ENCODE results near the gene IL5RA.
A peak's percentile ranks its signal among the peaks of the same experiment; 100 is the strongest.

IL5RA gene

DNA sequence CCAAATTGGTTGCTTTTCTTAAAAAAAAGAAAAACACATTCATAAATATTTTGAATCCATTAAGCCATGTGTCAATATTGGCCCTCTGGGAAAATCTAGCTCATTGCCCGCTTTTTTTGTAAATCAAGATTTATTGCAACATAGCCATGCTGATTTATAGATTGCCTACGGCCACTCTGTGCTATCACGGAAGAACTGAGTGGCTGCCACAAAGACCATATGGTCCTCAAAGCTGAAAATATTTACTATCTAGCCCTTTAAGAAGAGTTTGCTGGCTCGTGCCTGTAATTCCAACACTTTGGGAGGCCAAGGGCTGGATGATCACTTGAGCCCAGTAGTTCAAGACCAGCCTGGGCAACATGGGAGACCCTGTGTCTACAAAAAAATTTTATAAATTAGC lies 45.9 kb downstream of the IL5RA start:
- DNase-seq, result no peak

DNA sequence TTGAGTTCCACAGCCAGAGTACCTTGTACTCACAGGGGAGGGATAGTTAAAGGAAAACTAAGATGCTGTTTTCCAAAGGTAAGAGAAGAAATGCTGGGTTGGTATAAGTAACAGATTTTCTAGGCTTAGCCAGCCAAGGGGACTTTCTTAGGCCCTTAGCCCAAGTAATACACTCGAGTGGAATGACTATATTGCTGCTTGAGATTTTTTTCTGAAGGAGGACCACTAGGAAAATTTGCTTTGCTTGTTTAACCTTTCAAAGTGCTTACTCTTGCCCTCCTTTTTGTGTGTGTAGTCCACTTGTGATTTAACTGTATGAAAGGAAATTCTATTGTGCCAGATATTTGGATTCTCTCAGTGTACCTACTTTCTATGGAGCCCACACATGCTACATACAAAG lies 50.5 kb downstream of the IL5RA start:
- no peak for DNase-seq

DNA sequence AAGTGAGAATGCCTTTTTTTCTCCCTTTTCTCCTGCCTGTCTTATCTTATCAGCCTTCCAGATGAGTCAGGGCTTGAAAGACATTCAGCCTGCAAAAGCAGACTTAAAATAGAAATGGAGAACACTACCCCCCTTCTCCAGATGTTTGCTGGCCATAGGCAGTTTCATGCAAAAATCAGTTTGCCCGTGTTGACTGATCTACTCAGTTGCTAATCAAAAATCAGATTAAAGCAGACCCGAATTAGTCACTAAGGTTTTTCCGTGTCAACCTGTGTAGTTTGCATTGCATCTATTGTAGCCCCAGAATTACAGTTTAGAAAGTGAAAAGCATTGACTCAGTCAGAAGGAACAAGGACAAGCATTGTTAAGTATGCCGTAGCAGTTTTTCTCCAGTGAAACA lies 56.2 kb downstream of the IL5RA start:
- no peak for DNase-seq

DNA sequence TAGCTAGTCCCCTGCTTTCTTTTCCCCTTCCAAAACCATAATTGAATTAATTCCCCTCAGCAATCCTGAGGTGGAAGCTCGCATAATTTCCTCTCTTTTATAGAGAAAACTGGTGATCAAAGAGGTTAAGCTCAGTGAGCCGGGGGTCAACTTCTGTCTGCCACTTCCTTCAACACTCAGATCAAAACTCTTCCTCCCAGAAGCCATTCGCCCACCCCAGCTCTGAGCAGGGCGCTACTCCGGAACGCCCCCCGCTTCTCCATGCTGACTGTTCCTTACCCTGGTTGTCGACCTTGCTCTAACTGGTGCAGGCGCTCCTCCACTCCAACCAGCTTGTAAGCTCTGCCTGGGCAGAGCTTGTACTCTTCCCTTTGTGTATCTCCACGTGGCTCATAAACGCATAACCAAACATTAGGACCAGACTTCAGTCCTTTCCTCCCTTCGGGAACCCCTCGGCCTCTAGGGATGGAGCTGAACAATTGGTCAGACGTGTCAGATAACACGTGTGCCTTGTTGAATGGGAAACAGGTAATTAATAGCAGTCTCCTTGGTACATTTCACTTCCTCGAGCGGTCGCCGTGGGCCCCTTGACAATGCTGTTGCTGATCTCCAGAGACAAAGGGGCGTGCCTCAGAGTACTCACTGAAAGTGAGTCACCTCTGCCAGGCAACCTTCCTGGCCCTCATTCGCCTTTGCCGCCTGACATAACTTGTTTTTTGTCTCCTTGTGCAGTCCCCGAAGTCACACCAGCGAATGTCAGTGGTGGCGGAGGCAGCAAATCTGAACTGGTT lies 71.8 kb downstream of the IL5RA start:
- DNase-seq, result no peak

DNA sequence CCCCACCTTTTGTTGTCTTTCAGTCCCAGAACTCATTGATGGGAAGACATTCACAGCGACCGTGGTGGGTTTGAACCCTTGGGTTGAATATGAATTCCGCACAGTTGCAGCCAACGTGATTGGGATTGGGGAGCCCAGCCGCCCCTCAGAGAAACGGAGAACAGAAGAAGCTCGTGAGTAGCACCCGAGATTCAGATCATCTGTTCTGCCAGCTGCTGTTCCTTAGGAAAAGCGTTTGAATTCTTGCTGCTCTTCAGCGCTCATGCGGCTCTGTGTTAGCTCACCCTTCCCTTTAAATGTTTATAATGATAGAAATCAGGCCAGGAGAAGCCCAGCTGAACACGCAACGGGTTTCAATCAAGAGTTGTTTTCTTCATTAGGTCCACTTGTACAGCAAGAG lies 73.0 kb downstream of the IL5RA start:
- no peak for DNase-seq

DNA sequence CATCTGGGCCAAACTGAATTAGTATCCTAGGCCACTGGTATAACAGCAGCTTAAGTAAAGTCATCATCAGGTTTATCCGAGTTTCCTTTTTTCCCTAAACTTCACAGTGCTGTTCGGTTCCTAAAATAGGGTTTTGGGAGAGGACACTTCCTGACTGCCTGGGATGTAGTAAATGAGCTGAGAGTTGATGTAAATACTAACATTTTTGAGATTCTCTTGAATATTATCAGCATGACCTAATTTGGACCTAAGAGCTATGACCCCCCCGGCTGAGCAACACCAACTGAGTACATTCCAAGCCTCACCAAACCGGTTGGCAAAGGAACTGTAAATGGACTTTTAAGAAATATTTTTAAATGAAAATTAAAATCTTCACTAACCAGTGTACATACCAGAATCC lies 78.8 kb downstream of the IL5RA start:
- no peak for DNase-seq

DNA sequence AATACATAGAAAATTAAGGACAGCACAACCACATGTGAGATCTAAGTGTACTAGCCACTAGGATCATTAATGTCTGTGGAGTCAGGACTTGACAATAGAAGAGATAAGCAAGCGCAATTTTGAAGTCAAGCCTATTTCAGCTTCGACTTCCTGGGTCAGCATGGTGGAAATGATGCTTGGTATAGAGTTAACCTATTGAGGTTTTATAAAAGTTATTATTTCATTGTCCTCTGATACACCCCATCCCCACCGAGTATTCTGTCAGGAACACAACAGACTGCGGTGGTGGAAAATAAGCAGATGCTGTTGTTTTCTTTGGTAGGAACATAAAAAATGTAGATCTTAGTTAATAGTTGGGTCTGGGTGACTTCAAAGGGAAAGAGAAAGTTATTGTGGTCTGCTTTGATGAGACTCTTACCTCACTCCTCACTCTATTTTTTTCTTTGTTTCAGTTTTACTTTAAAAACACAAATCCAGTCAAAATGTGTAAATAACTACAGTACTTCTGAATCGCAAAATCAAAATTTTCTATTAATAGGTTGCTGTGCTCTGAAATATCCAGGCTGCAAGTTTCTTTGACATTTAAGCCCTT lies 82.1 kb downstream of the IL5RA start:
- DNase-seq, result peak; percentile 42

DNA sequence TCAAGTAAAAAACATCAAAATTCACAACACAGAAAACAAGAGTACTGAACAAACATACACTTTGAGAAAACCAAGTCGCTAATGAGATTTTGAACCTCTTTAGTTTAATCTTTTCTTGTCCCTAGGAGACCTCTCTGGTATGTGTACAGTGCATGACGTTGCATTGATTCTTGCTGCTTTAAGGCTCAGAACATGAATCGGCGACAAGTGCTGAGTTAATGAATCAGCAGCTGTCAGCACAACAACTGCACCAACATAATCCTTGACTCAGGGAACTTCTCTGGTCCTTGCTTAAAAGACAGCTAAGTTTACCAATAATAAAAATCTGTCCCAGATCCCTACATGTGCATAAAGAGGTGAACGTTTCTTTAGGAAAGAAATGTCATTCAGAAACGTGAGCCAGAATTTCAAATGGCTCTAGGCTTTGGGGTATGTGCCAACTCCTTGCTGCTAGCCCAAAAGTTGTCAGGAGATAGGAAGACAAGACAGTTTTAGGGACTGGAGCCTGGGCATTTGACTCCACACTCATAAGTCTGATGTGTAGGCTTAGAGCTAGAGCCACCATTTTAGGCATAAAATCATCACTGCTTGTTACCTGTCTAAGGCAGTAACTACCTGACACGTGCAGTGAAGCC lies 86.9 kb downstream of the IL5RA start:
- DNase-seq, result no peak

DNA sequence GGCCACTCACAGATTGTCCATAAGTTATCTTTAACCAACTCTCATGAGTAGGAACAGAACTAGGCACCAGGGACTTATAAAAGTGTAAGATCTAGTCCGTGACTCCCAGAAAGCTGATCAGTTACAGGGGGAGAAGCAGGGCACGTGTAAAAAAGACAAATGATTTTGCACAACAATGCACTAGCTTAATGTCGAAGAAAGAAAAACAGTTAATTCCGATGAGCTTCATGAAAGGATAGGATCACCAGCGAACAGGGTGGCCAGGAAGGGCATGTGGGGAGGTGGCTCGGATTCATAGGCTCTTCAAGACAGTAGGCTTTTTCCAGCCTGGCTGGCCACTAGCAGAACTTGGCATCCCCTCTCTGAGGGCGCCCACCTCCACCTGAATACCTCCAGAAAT lies 90.0 kb downstream of the IL5RA start:
- no peak for DNase-seq
